ENCODE data around the gene CGNL1.
A peak's percentile ranks its signal among the peaks of the same experiment; 100 is the strongest.

The CGNL1 gene

GRCh38 chr15:57573151-57573550, 196.8 kb downstream of the CGNL1 start:
- DNase-seq (ENCODE audit: low spot score): no peak

GRCh38 chr15:57575363-57575762, 199.1 kb downstream of the CGNL1 start:
- DNase-seq (ENCODE audit: low spot score): no peak

- no peak for DNase-seq (ENCODE audit: low spot score)
These were observed 202.1 kb downstream of the CGNL1 start for GRCh38 chr15:57578288-57578900.

GRCh38 chr15:57580428-57580827, 204.1 kb downstream of the CGNL1 start:
- DNase-seq (ENCODE audit: low spot score): no peak

GRCh38 chr15:57580866-57581265, 204.6 kb downstream of the CGNL1 start:
- DNase-seq (ENCODE audit: low spot score): no peak

- no peak for DNase-seq (ENCODE audit: low spot score)
These were observed 205.8 kb downstream of the CGNL1 start for GRCh38 chr15:57582090-57582489.

- no peak for DNase-seq (ENCODE audit: low spot score)
These were observed 207.0 kb downstream of the CGNL1 start for GRCh38 chr15:57583282-57583681.

- no peak for DNase-seq (ENCODE audit: low spot score)
These were observed 207.4 kb downstream of the CGNL1 start for GRCh38 chr15:57583720-57584119.

GRCh38 chr15:57586661-57587424, 210.5 kb downstream of the CGNL1 start:
- no peak for DNase-seq (ENCODE audit: low spot score)

- no peak for DNase-seq (ENCODE audit: low spot score)
These were observed 213.0 kb downstream of the CGNL1 start for GRCh38 chr15:57589281-57589680.

GRCh38 chr15:57589754-57590153, 213.4 kb downstream of the CGNL1 start:
- DNase-seq (ENCODE audit: low spot score): no peak

GRCh38 chr15:57591237-57591821, 215.0 kb downstream of the CGNL1 start:
- DNase-seq (ENCODE audit: low spot score): no peak

- peak; percentile 72 for DNase-seq (ENCODE audit: low spot score)
These were observed 215.6 kb downstream of the CGNL1 start, which contains the start of gene MYZAP for GRCh38 chr15:57591822-57592367. Gene MYZAP, plus strand, starts transcription at chr15:57591904. Its CDS starts 131 bp downstream, at chr15:57592035.

GRCh38 chr15:57592426-57592825, 216.1 kb downstream of the CGNL1 start:
- DNase-seq (ENCODE audit: low spot score): no peak

GRCh38 chr15:57592836-57593420, 216.6 kb downstream of the CGNL1 start:
- DNase-seq (ENCODE audit: low spot score): no peak

GRCh38 chr15:57594479-57594878, 218.2 kb downstream of the CGNL1 start:
- DNase-seq (ENCODE audit: low spot score): no peak

GRCh38 chr15:57595011-57595866, 218.9 kb downstream of the CGNL1 start:
- no peak for DNase-seq (ENCODE audit: low spot score)

GRCh38 chr15:57596301-57596855, 220.1 kb downstream of the CGNL1 start:
- DNase-seq (ENCODE audit: low spot score): no peak

GRCh38 chr15:57596978-57597377, 220.7 kb downstream of the CGNL1 start:
- DNase-seq (ENCODE audit: low spot score): no peak

- DNase-seq (ENCODE audit: low spot score): no peak
These were observed 221.1 kb downstream of the CGNL1 start for GRCh38 chr15:57597431-57597830.

GRCh38 chr15:57598346-57598745, 222.0 kb downstream of the CGNL1 start:
- DNase-seq (ENCODE audit: low spot score): no peak
